ENCODE data around the gene ZNF684.

GRCh38 chr1:40564913-40565312, 33.5 kb downstream of the ZNF684 start:
- TF ChIP-seq ZNF274 (IDR thresholded peaks at IDR 0.05; ENCODE audit: low read depth, low read length) (no peak), YY1 (IDR thresholded peaks at IDR 0.05; ENCODE audit: insufficient read depth, insufficient read length) (no peak), SUZ12 (IDR thresholded peaks at IDR 0.05; ENCODE audit: extremely low read depth, insufficient read depth, insufficient read length) (no peak)
